KOPT-K1 (cell line): ENCODE data around the gene SLC34A3.
A peak's percentile ranks its signal among the peaks of the same experiment; 100 is the strongest.
"Not testable (repeated sequence)": the region's sequence is repeated elsewhere in the genome, so short reads cannot be mapped to it uniquely, and the experiment has no call there.

Experiments used
- H3K27ac ChIP-seq: fragments of 200-600 bp; sonication (generic); 2 replicates; pipeline ENCODE4 v1.5.1; 2016; ENCODE audit warnings: antibody characterized with exemption, mild to moderate bottlenecking, low read depth, low read length; ENCODE audit not compliant: poor library complexity, severe bottlenecking
- H3K36me3 ChIP-seq: fragments of 200-600 bp; sonication (generic); 2 replicates; pipeline ENCODE4 v1.5.1; 2017; ENCODE audit warnings: antibody characterized with exemption, mild to moderate bottlenecking, low read length, moderate library complexity; ENCODE audit not compliant: insufficient read depth
- H3K9me3 ChIP-seq: fragments of 200-600 bp; sonication (generic); 2 replicates; pipeline ENCODE4 v1.5.1; 2017; ENCODE audit warnings: antibody characterized with exemption, low read length, mild to moderate bottlenecking; ENCODE audit not compliant: insufficient read depth, poor library complexity, severe bottlenecking

The SLC34A3 gene

GRCh38 chr9:137237759-137238726, 7.3 kb downstream of the SLC34A3 start:
- Histone ChIP-seq H3K9me3 (no peaks in the 10 kb centered on the region), H3K36me3 (peaks cover 12% of the 10 kb centered on the region), H3K27ac (no peak overlapping the region)

GRCh38 chr9:137239541-137240200, 9.0 kb downstream of the SLC34A3 start:
- peaks cover 23% of the 10 kb centered on the region for H3K36me3 ChIP-seq
- H3K27ac ChIP-seq: peak overlapping the region; percentile 92
- not testable (repeated sequence) for H3K9me3 ChIP-seq

- Histone ChIP-seq H3K27ac (peak overlapping the region; percentile 92), H3K9me3 (no peaks in the 10 kb centered on the region), H3K36me3 (peaks cover 23% of the 10 kb centered on the region)
Observed at GRCh38 chr9:137240318-137240840, 9.7 kb downstream of the SLC34A3 start.

- H3K36me3 ChIP-seq: peaks cover 23% of the 10 kb centered on the region
- H3K27ac ChIP-seq: peak within 1 kb of the TSS; percentile 92
- no peaks in the 10 kb centered on the region for H3K9me3 ChIP-seq
Observed at GRCh38 chr9:137240841-137241489, 10.3 kb downstream of the SLC34A3 start, which contains the start of gene TUBB4B. TUBB4B (plus strand) TSS chr9:137241287; CDS start chr9:137241361, 74 bp downstream.

GRCh38 chr9:137241490-137242268, 11.0 kb downstream of the SLC34A3 start:
- peaks cover 23% of the 10 kb centered on the region for H3K36me3 ChIP-seq
- peak overlapping the region; percentile 71 for H3K27ac ChIP-seq
- H3K9me3 ChIP-seq: no peaks in the 10 kb centered on the region

GRCh38 chr9:137242269-137243203, 11.8 kb downstream of the SLC34A3 start:
- Histone ChIP-seq H3K9me3 (no peaks in the 10 kb centered on the region), H3K36me3 (peaks cover 23% of the 10 kb centered on the region), H3K27ac (peak overlapping the region; percentile 71)

GRCh38 chr9:137243266-137243625, 12.5 kb downstream of the SLC34A3 start:
- peaks cover 23% of the 10 kb centered on the region for H3K36me3 ChIP-seq
- H3K9me3 ChIP-seq, H3K27ac ChIP-seq: not testable (repeated sequence)

- H3K27ac ChIP-seq: no peak overlapping the region
- peaks cover 23% of the 10 kb centered on the region for H3K36me3 ChIP-seq
- no peaks in the 10 kb centered on the region for H3K9me3 ChIP-seq
Observed at GRCh38 chr9:137243626-137244485, 13.2 kb downstream of the SLC34A3 start.

GRCh38 chr9:137244486-137245449, 14.1 kb downstream of the SLC34A3 start:
- Histone ChIP-seq H3K27ac (no peak overlapping the region), H3K36me3 (peaks cover 23% of the 10 kb centered on the region)

GRCh38 chr9:137245450-137246421, 15.0 kb downstream of the SLC34A3 start:
- Histone ChIP-seq H3K9me3 (no peaks in the 10 kb centered on the region), H3K36me3 (peaks cover 23% of the 10 kb centered on the region), H3K27ac (no peak overlapping the region)

More at GRCh38 chr9:137244486-137245449, 14.1 kb downstream of the SLC34A3 start:
- no peaks in the 10 kb centered on the region for H3K9me3 ChIP-seq
